Measurements from ENCODE around the gene COMMD1.

- TF ChIP-seq CTCF (IDR thresholded peaks at IDR 0.05; ENCODE audit: borderline replicate concordance, extremely low read depth, low read length, poor library complexity, severe bottlenecking) (no peak), EZH2 (IDR thresholded peaks at IDR 0.05; ENCODE audit: borderline replicate concordance, low read depth, low read length, severe bottlenecking) (no peak)
Measured at GRCh38 chr2:61949714-61950560, 44.5 kb downstream of the COMMD1 start.
